Middle frontal gyrus (tissue), 1 donor: ENCODE measurements around the gene CXCR1.
"Not testable (repeated sequence)": the region's sequence is repeated elsewhere in the genome, so short reads cannot be mapped to it uniquely, and the experiment has no call there.

Source experiments
- DNase-seq: peaks from one replicate; pipeline ENCODE4 v3.0.0-alpha.2; 2015; ENCODE audit warnings: low spot score; ENCODE audit errors: extremely low spot score

CXCR1 gene

GRCh38 chr2:218161644-218162043, 5.1 kb downstream of the CXCR1 start:
- DNase-seq: no peak

- DNase-seq: no peak
Observed at GRCh38 chr2:218155953-218156479, 10.7 kb downstream of the CXCR1 start.

GRCh38 chr2:218152777-218153176, 14.0 kb downstream of the CXCR1 start:
- no peak for DNase-seq

GRCh38 chr2:218152172-218152571, 14.6 kb downstream of the CXCR1 start:
- DNase-seq: no peak

- DNase-seq: no peak
Observed at GRCh38 chr2:218149848-218150440, 16.8 kb downstream of the CXCR1 start.

- DNase-seq: no peak
Observed at GRCh38 chr2:218149098-218149497, 17.7 kb downstream of the CXCR1 start.

GRCh38 chr2:218146056-218146455, 20.7 kb downstream of the CXCR1 start:
- DNase-seq: no peak

GRCh38 chr2:218145124-218145523, 21.6 kb downstream of the CXCR1 start:
- DNase-seq: no peak

- no peak for DNase-seq
Observed at GRCh38 chr2:218138047-218138446, 28.7 kb downstream of the CXCR1 start.

GRCh38 chr2:218137514-218137913, 29.2 kb downstream of the CXCR1 start:
- DNase-seq: no peak

- DNase-seq: no peak
Observed at GRCh38 chr2:218130822-218131221, 35.9 kb downstream of the CXCR1 start.

GRCh38 chr2:218130377-218130776, 36.4 kb downstream of the CXCR1 start:
- DNase-seq: no peak

GRCh38 chr2:218129458-218130135, 37.2 kb downstream of the CXCR1 start:
- DNase-seq: no peak

GRCh38 chr2:218128781-218129457, 37.8 kb downstream of the CXCR1 start:
- DNase-seq: no peak

- DNase-seq: no peak
Observed at GRCh38 chr2:218127929-218128455, 38.8 kb downstream of the CXCR1 start.

- no peak for DNase-seq
Observed at GRCh38 chr2:218125626-218126080, 41.1 kb downstream of the CXCR1 start, which contains the start of gene CXCR2. TSS of gene CXCR2 (plus strand) at chr2:218126028. CDS start at chr2:218134802, 8,774 bp downstream.

GRCh38 chr2:218125095-218125494, 41.7 kb downstream of the CXCR1 start:
- no peak for DNase-seq

- no peak for DNase-seq
Observed at GRCh38 chr2:218123986-218124385, 42.8 kb downstream of the CXCR1 start.

GRCh38 chr2:218122286-218122685, 44.5 kb downstream of the CXCR1 start:
- DNase-seq: not testable (repeated sequence)

GRCh38 chr2:218121789-218122188, 45.0 kb downstream of the CXCR1 start:
- DNase-seq: not testable (repeated sequence)
